ENCODE results near the gene SORCS3.

GRCh38 chr10:104778371-104778770 is 137.3 kb downstream of the SORCS3 start:
- no peak for TF ChIP-seq POLR2A (IDR thresholded peaks at IDR 0.05; ENCODE audit: low read depth, low read length)
- no peak for TF ChIP-seq POLR2AphosphoS5 (IDR thresholded peaks at IDR 0.05; ENCODE audit: low read depth, low read length)
- TF ChIP-seq SPI1 (IDR thresholded peaks at IDR 0.05; ENCODE audit: low read depth, low read length): no peak
- TF ChIP-seq TAF1 (IDR thresholded peaks at IDR 0.05; ENCODE audit: low read depth, low read length): no peak
- no peak for TF ChIP-seq PAX5 (IDR thresholded peaks at IDR 0.05; ENCODE audit: insufficient read depth, low read length, severe bottlenecking)
- no peak for TF ChIP-seq POU2F2 (IDR thresholded peaks at IDR 0.05; ENCODE audit: low read depth, low read length)
